Vagina (tissue), 2 donors: ENCODE data around the gene SLC10A3. TPM values are rescaled to one million over a fixed set of nuclear protein-coding genes. Genes with fewer than 3 reads are reported as not detected.
A peak's percentile ranks its signal among the peaks of the same experiment; 100 is the strongest.

ENCODE experiments used
- DNase-seq, 2 donors: peaks; one replicate each; pipeline ENCODE4 v3.0.0-alpha.2; 2017; ENCODE audit errors: extremely low spot score in 2 of 2
- H3K27ac ChIP-seq: fragments of 200-600 bp; sonication (generic); one replicate; pipeline ENCODE4 v1.5.1; 2019
- H3K27me3 ChIP-seq: fragments of 200-600 bp; sonication (generic); one replicate; pipeline ENCODE4 v1.5.1; 2019
- H3K36me3 ChIP-seq, 2 donors: fragments of 200-600 bp; sonication (generic); one replicate each; pipeline ENCODE4 v1.5.1; 2017 to 2019
- H3K4me1 ChIP-seq: fragments of 200-600 bp; sonication (generic); one replicate; pipeline ENCODE4 v1.5.1; 2019
- H3K4me3 ChIP-seq, 2 donors: fragments of 200-600 bp; sonication (generic); 1 replicate in 1 of 2; 2 replicates in 1 of 2; pipeline ENCODE4 v1.5.1; 2016 to 2019
- H3K9me3 ChIP-seq: fragments of 200-600 bp; sonication (generic); one replicate; pipeline ENCODE4 v1.5.1; 2019
- POLR2A ChIP-seq, 2 donors: fragments of 450-650 bp; IDR thresholded peaks; one replicate each; pipeline ENCODE4 v1.6.1; 2017; ENCODE audit warnings: antibody characterized with exemption in 2 of 2, mild to moderate bottlenecking in 2 of 2, moderate library complexity in 2 of 2
- POLR2AphosphoS5 ChIP-seq, 2 donors: sonication (generic); formaldehyde crosslinking; IDR thresholded peaks; one replicate each; pipeline ENCODE4 v1.9.0; 2017; ENCODE audit warnings: antibody characterized with exemption in 2 of 2, mild to moderate bottlenecking in 2 of 2, low read depth in 1 of 2; ENCODE audit not compliant: insufficient read depth in 1 of 2
- intact Hi-C: fragments of 100-400 bp; cut with DNase I; formaldehyde crosslinking; loops from one replicate; pipeline ENCODE4 v1.15.1; 2023
- total RNA-seq: library from RNA; depleted of rRNA; stranded (reverse); fragments of >200 nt; gene quantifications from one replicate; pipeline ENCODE4 v1.2.3, GENCODE V29; 2016
- TF ChIP-seq, protein P1 (sequence below), 3 experiments: fragments of 450-650 bp in 2 of 3; fragments of 200-600 bp in 1 of 3; sonication (generic) in 1 of 3; IDR thresholded peaks; one replicate each; pipeline ENCODE4 v1.5.1; 2017 to 2019; ENCODE audit warnings: antibody characterized with exemption in 3 of 3, mild to moderate bottlenecking in 2 of 3, moderate library complexity in 2 of 3

SLC10A3 gene, protein sequence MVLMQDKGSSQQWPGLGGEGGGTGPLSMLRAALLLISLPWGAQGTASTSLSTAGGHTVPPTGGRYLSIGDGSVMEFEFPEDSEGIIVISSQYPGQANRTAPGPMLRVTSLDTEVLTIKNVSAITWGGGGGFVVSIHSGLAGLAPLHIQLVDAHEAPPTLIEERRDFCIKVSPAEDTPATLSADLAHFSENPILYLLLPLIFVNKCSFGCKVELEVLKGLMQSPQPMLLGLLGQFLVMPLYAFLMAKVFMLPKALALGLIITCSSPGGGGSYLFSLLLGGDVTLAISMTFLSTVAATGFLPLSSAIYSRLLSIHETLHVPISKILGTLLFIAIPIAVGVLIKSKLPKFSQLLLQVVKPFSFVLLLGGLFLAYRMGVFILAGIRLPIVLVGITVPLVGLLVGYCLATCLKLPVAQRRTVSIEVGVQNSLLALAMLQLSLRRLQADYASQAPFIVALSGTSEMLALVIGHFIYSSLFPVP
- total RNA-seq = 28.2 TPM

DNA sequence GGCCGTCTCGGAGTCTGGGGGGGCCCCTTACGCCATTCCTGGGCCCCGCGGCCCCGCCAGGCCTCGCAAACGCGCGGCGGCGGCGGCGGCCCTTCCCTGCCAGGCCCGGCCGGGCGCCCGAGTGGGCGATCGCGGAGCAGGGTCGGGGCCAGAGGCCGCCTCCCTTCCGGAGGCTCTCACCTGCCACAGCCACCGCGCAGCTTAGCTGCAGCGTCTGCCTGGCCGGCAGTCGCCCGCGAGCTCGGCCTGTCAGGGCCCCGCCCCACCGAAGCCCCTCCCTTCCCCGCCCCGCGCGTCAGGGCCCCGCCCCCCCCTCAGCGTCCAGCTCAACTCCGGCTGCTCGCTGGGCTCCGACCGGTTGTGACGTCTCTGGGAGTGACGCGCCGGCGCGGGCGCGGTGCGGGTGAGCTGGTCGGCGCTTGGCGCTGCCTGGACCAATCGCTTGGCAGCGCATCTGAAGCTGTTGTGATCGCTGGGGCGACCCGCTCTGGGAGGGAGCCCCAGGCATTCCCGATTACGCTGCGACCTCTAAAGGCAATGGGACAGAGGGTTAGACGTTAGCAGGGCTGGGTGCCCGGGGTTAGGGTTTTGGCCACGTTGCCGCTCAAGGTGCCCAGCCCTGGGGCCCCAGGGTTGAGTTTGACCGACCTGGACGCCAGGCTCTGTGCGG lies at the start of gene SLC10A3:
Gene SLC10A3, minus strand, starts transcription at position 216 of the 670 bp plus-strand sequence. CDS start 1,689 bp downstream, outside the sequence.
- peak in 1 of 2 donors; percentile 96 for DNase-seq
- peaks cover 0 to 4% of the 10 kb centered on the region in 2 donors for H3K36me3 ChIP-seq

DNA sequence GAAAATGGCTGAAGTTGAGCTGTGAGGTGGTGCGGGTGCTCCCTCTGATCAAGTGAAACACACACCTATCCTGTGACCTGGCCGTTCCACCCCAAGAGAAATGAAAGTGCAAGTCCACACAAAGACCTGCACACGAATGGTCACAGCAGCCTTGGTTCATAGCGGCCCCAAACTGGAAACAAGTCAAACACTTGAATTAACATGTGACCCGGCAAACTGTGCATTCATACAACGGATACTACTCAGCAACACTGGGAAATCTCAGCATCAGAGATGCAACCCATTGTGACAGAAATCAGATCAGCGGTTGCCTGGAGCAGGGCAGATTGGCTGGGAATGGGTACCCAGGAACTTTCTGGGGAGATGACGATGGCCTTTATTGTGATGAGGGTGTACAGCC lies 48.6 kb upstream of the SLC10A3 start:
- Histone ChIP-seq H3K4me1 (peaks cover 38% of the 10 kb centered on the region), H3K27ac (no peak overlapping the region), H3K4me3 (no peak overlapping the region), H3K9me3 (no peaks in the 10 kb centered on the region), H3K36me3 (peaks cover 0 to 5% of the 10 kb centered on the region in 2 donors), H3K27me3 (no peaks in the 10 kb centered on the region)
- intact Hi-C loops = no loop called here
- DNase-seq = no peak
- TF ChIP-seq, protein P1, sequence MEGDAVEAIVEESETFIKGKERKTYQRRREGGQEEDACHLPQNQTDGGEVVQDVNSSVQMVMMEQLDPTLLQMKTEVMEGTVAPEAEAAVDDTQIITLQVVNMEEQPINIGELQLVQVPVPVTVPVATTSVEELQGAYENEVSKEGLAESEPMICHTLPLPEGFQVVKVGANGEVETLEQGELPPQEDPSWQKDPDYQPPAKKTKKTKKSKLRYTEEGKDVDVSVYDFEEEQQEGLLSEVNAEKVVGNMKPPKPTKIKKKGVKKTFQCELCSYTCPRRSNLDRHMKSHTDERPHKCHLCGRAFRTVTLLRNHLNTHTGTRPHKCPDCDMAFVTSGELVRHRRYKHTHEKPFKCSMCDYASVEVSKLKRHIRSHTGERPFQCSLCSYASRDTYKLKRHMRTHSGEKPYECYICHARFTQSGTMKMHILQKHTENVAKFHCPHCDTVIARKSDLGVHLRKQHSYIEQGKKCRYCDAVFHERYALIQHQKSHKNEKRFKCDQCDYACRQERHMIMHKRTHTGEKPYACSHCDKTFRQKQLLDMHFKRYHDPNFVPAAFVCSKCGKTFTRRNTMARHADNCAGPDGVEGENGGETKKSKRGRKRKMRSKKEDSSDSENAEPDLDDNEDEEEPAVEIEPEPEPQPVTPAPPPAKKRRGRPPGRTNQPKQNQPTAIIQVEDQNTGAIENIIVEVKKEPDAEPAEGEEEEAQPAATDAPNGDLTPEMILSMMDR (IDR thresholded peaks at IDR 0.05) = no peak
- TF ChIP-seq POLR2AphosphoS5 (IDR thresholded peaks at IDR 0.05; ENCODE audit: insufficient read depth in 1 of 2, low read depth in 1 of 2) = no peak
- no peak for TF ChIP-seq POLR2A (IDR thresholded peaks at IDR 0.05)

More for the DNA sequence above, at the start of gene SLC10A3:
- intact Hi-C loops = no loop called here
- peak in 1 of 2 donors; percentile 82 for TF ChIP-seq POLR2A (IDR thresholded peaks at IDR 0.05)
- TF ChIP-seq, protein P1 (IDR thresholded peaks at IDR 0.05) = no peak
- peak; percentile 45 to 87 for TF ChIP-seq POLR2AphosphoS5 (IDR thresholded peaks at IDR 0.05; ENCODE audit: insufficient read depth in 1 of 2, low read depth in 1 of 2)
- Histone ChIP-seq H3K4me3 (peak within 1 kb of the TSS; percentile 59 to 72), H3K27ac (peak within 1 kb of the TSS; percentile 90), H3K27me3 (no peaks in the 10 kb centered on the region), H3K9me3 (no peaks in the 10 kb centered on the region), H3K4me1 (peaks cover 17% of the 10 kb centered on the region)

DNA sequence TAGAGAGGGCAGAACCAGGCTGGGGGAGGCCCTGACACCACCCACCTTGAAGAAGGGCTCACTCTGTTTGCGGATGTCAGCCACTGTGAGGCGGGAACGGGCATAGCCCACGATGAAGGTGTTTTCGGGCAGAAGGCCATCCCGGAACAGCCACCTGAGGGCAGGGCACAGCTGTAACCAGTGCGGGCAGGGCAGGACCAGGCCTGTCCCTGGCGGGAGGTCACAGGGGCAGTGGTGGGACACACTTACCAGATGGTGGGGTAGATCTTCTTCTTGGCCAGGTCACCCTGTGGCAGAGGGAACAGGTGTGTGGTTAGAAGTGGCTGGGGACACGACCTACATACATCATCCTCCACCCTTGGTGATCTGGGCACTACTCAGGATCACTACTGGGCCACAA lies 45.5 kb upstream of the SLC10A3 start:
- peak in 1 of 2 donors; percentile 83 for DNase-seq
- Histone ChIP-seq H3K27ac (no peak overlapping the region), H3K9me3 (no peaks in the 10 kb centered on the region), H3K4me3 (no peak overlapping the region), H3K36me3 (peaks cover 0 to 14% of the 10 kb centered on the region in 2 donors), H3K27me3 (no peaks in the 10 kb centered on the region), H3K4me1 (peaks cover 16% of the 10 kb centered on the region)
- TF ChIP-seq, protein P1 (IDR thresholded peaks at IDR 0.05) = no peak
- no peak for TF ChIP-seq POLR2A (IDR thresholded peaks at IDR 0.05)
- intact Hi-C loops = no loop called here

DNA sequence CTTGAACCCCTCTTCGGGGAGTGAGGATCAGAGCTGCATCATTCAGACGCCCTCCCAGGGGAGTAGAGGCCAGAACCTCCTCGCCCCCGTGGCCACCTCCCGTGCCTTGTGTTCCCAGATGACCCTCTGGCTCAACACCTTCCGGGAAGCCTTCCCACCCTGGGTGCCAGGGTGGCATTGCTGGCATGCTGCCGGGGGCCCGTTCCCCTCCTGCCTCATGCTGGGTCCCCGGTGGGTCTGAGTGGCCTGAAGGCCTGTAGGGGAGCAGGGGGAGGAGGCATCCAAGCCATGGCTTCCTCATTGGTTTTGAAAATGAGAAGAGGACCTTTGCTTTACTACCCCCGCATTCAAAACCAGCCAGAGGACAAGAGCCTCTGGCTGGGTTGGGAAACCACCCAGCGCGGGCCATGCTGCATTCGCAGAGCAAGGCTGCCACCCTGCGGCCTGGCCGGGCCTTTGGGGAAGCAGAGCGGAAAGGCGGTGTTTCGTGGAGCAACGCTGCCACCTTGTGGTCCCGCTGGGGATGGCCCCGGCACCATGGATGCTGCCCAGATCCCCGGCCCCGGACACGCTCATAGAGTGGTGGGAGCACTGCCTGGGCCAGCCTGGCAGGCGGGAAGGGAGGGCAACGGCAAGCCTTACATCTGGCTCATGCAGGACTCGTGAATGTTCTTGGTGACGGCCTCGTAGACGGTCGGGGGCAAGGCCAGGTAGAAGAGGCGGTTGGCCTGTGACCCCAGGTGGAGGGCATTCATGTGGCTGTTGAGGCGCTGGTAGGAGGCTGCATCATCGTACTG lies 44.3 kb upstream of the SLC10A3 start:
- Histone ChIP-seq H3K27ac (peak overlapping the region; percentile 58), H3K36me3 (peaks cover 0 to 14% of the 10 kb centered on the region in 2 donors), H3K4me1 (peaks cover 11% of the 10 kb centered on the region), H3K27me3 (no peaks in the 10 kb centered on the region), H3K9me3 (no peaks in the 10 kb centered on the region), H3K4me3 (no peak overlapping the region)
- intact Hi-C loops = loop anchor here (5.0 kb wide), 2 partner anchors 122 to 137 kb away; partner anchors contain the start of genes RPL10 and TAFAZZIN
- TF ChIP-seq, protein P1 (IDR thresholded peaks at IDR 0.05) = peak; percentile 99 to 100 (median 100)
- TF ChIP-seq POLR2A (IDR thresholded peaks at IDR 0.05) (no peak), POLR2AphosphoS5 (IDR thresholded peaks at IDR 0.05; ENCODE audit: insufficient read depth in 1 of 2, low read depth in 1 of 2) (peak; percentile 75 to 79)
- DNase-seq = peak in 1 of 2 donors; percentile 91
